ENCODE results near the gene LUC7L.

- TF ChIP-seq JUNB (IDR thresholded peaks at IDR 0.05) (no peak), CTCF (IDR thresholded peaks at IDR 0.05) (no peak), HOXB5 (CRISPR knock-in tag; IDR thresholded peaks at IDR 0.05) (no peak), EP300 (IDR thresholded peaks at IDR 0.05) (no peak)
Measured at GRCh38 chr16:275041-275641, 45.9 kb upstream of the LUC7L start.
